Endodermal cell (in vitro differentiated cells): ENCODE results near the gene ST3GAL5. TPM values are rescaled to one million over a fixed set of nuclear protein-coding genes. Genes with fewer than 3 reads are reported as not detected.
"Not testable (repeated sequence)": the region's sequence is repeated elsewhere in the genome, so short reads cannot be mapped to it uniquely, and the experiment has no call there.

Source experiments
- DNase-seq: peaks from one replicate; pipeline ENCODE4 v3.0.0-alpha.2; 2017
- H3K27ac ChIP-seq: 2 replicates; pipeline ENCODE4 v1.5.1; 2013; ENCODE audit warnings: mild to moderate bottlenecking, low read depth, low read length, moderate library complexity
- H3K27me3 ChIP-seq: 2 replicates; pipeline ENCODE4 v1.6.1; 2013; ENCODE audit warnings: mild to moderate bottlenecking, low read length, moderate library complexity; ENCODE audit not compliant: insufficient read depth, control insufficient read depth, poor library complexity, severe bottlenecking
- H3K36me3 ChIP-seq: 2 replicates; pipeline ENCODE4 v1.7.0; 2013; ENCODE audit warnings: mild to moderate bottlenecking, low read length, moderate library complexity; ENCODE audit not compliant: control insufficient read depth, insufficient read depth
- H3K4me1 ChIP-seq: one replicate; pipeline ENCODE4 v1.7.0; 2013; ENCODE audit warnings: low read length; ENCODE audit not compliant: control insufficient read depth, insufficient read depth
- H3K4me3 ChIP-seq: 2 replicates; pipeline ENCODE4 v1.5.1; 2013; ENCODE audit warnings: mild to moderate bottlenecking, low read length, moderate library complexity
- H3K9ac ChIP-seq: 2 replicates; pipeline ENCODE4 v1.6.1; 2013; ENCODE audit warnings: mild to moderate bottlenecking, low read length, moderate library complexity; ENCODE audit not compliant: poor library complexity, severe bottlenecking; ENCODE audit errors: extremely low read depth
- H3K9me3 ChIP-seq: 2 replicates; pipeline ENCODE4 v1.6.1; 2013; ENCODE audit warnings: mild to moderate bottlenecking, low read length, moderate library complexity; ENCODE audit not compliant: control insufficient read depth
- H3K27ac Mint-ChIP-seq: 2 replicates; pipeline ENCODE4 v1.8.0; 2020; ENCODE audit warnings: mixed read lengths
- H3K27me3 Mint-ChIP-seq: 2 replicates; pipeline ENCODE4 v1.8.0; 2021; ENCODE audit warnings: mild to moderate bottlenecking, mixed read lengths; ENCODE audit not compliant: insufficient read depth
- H3K36me3 Mint-ChIP-seq: 2 replicates; pipeline ENCODE4 v1.8.0; 2020; ENCODE audit warnings: low read depth, mixed read lengths
- H3K4me1 Mint-ChIP-seq: 2 replicates; pipeline ENCODE4 v1.8.0; 2020; ENCODE audit warnings: mixed read lengths
- H3K4me3 Mint-ChIP-seq: 2 replicates; pipeline ENCODE4 v1.8.0; 2020; ENCODE audit warnings: mild to moderate bottlenecking, moderate library complexity, mixed read lengths
- H3K9me3 Mint-ChIP-seq: 2 replicates; pipeline ENCODE4 v1.8.0; 2020; ENCODE audit warnings: mild to moderate bottlenecking, mixed read lengths
- CTCF ChIP-seq: fragments of 200-600 bp; sonication (generic); conservative IDR thresholded peaks from 2 replicates; pipeline ENCODE4 v1.5.0; 2021; ENCODE audit warnings: antibody characterized with exemption, mild to moderate bottlenecking
- WGBS, 2 experiments: methylation state at CpG; one replicate each; pipeline versions ENCODE4 v1.1.5 to v1.1.7; 2013; ENCODE audit warnings: missing lambda C conversion rate in 2 of 2, mixed read lengths in 1 of 2; ENCODE audit not compliant: insufficient coverage in 1 of 2, insufficient read length in 1 of 2; 5-methylcytosine and 5-hydroxymethylcytosine counted together
- total RNA-seq, 2 donors: library from RNA; stranded (reverse); fragmentation: NEBNext Ultra II Directional in 1 of 2; extraction: Animal tissue kit (Norgen Biotek cat#: 25700) in 1 of 2; gene quantifications; 2 replicates in 1 of 2; 3 replicates in 1 of 2; pipeline ENCODE4 v1.2.1, GENCODE V29; 2021

The ST3GAL5 gene
- total RNA-seq, 2 donors from 2014 or later: 26.6 to 27.4 TPM

GRCh38 chr2:85834466-85834865, 54.3 kb downstream of the ST3GAL5 start:
- Histone ChIP-seq H3K9me3 (no peaks in the 10 kb centered on the region), H3K9ac (no peak overlapping the region), H3K27me3 (no peaks in the 10 kb centered on the region), H3K36me3 (peaks cover 7% of the 10 kb centered on the region), H3K27ac (no peak overlapping the region), H3K4me3 (no peak overlapping the region), H3K4me1 (no peaks in the 10 kb centered on the region)
- Mint-ChIP-seq H3K27ac (no peak overlapping the region), H3K27me3 (peaks cover 12% of the 10 kb centered on the region), H3K4me3 (no peak overlapping the region), H3K4me1 (no peaks in the 10 kb centered on the region), H3K36me3 (peaks cover 11% of the 10 kb centered on the region), H3K9me3 (no peaks in the 10 kb centered on the region)
- no peak for DNase-seq
- no peak for TF ChIP-seq CTCF

- H3K4me3 Mint-ChIP-seq: no peak overlapping the region
- no peaks in the 10 kb centered on the region for H3K9me3 Mint-ChIP-seq
- H3K36me3 ChIP-seq: no peaks in the 10 kb centered on the region
- H3K4me1 Mint-ChIP-seq: peaks cover 3% of the 10 kb centered on the region
- DNase-seq: no peak
- peaks cover 18% of the 10 kb centered on the region for H3K27me3 Mint-ChIP-seq
- no peaks in the 10 kb centered on the region for H3K4me1 ChIP-seq
- no peak for TF ChIP-seq CTCF
- no peaks in the 10 kb centered on the region for H3K36me3 Mint-ChIP-seq
- WGBS, 2 experiments: 91 to 100% methylated on average over 1 to 2 of the region's 2 CpGs
- no peaks in the 10 kb centered on the region for H3K9me3 ChIP-seq
- H3K27ac Mint-ChIP-seq: no peak overlapping the region
- no peak overlapping the region for H3K4me3 ChIP-seq
- no peaks in the 10 kb centered on the region for H3K27me3 ChIP-seq
- no peak overlapping the region for H3K27ac ChIP-seq
- no peak overlapping the region for H3K9ac ChIP-seq
Observed at GRCh38 chr2:85831735-85832134, 57.1 kb downstream of the ST3GAL5 start.

GRCh38 chr2:85830645-85831044, 58.1 kb downstream of the ST3GAL5 start:
- Mint-ChIP-seq H3K4me1 (peaks cover 3% of the 10 kb centered on the region), H3K27me3 (peaks cover 18% of the 10 kb centered on the region), H3K27ac (no peak overlapping the region), H3K36me3 (no peaks in the 10 kb centered on the region), H3K9me3 (no peaks in the 10 kb centered on the region), H3K4me3 (no peak overlapping the region)
- no peak for DNase-seq
- Histone ChIP-seq H3K9me3 (no peaks in the 10 kb centered on the region), H3K9ac (no peak overlapping the region), H3K4me3 (no peak overlapping the region), H3K4me1 (no peaks in the 10 kb centered on the region), H3K27me3 (peaks cover 4% of the 10 kb centered on the region), H3K27ac (no peak overlapping the region), H3K36me3 (no peaks in the 10 kb centered on the region)
- WGBS, 2 experiments: no CpG with 5 or more reads among the region's 1 CpG
- no peak for TF ChIP-seq CTCF

GRCh38 chr2:85829394-85829793, 59.4 kb downstream of the ST3GAL5 start:
- H3K9me3 ChIP-seq, H3K36me3 Mint-ChIP-seq, H3K36me3 ChIP-seq, DNase-seq, H3K27ac Mint-ChIP-seq, H3K4me3 ChIP-seq, H3K27me3 ChIP-seq, H3K27ac ChIP-seq, H3K4me3 Mint-ChIP-seq, H3K4me1 Mint-ChIP-seq, H3K4me1 ChIP-seq, H3K9me3 Mint-ChIP-seq, H3K9ac ChIP-seq: not testable (repeated sequence)
- H3K27me3 Mint-ChIP-seq: peaks cover 25% of the 10 kb centered on the region
- WGBS, 2 experiments: 91% methylated on average over 3 of the region's 4 CpGs; no CpG with 5 or more reads in 1 of the 2 experiments
